Activated CD4-positive, alpha-beta T cell treated with anti-CD3 and anti-CD28 coated beads for 36 hours (primary cell): Measurements from ENCODE around the gene VAPB. TPM values are rescaled to one million over a fixed set of nuclear protein-coding genes. Genes with fewer than 3 reads are reported as not detected.

Experiments
- ATAC-seq: fragments of 200-7000 bp; cut with Tn5 transposase; one replicate; pipeline ENCODE4 v1.10.0; 2021; ENCODE audit warnings: mild to moderate bottlenecking, moderate library complexity
- CTCF ChIA-PET: fragments of 350-600 bp; sonication (Branson Sonifier 250); formaldehyde crosslinking; loops from one replicate; lab custom pipeline; 2021; ENCODE audit warnings: antibody characterized with exemption; lab: Charles Lee
- POLR2A ChIA-PET: fragments of 350-600 bp; sonication (Branson Sonifier 250); formaldehyde crosslinking; loops from one replicate; lab custom pipeline; 2021; ENCODE audit warnings: antibody characterized with exemption, inconsistent platforms; lab: Charles Lee
- DNase-seq: peaks from one replicate; pipeline ENCODE4 v3.0.0-alpha.2; 2020
- H3K27ac Mint-ChIP-seq: one replicate; pipeline ENCODE4 v1.8.0; 2021; ENCODE audit warnings: mixed read lengths
- H3K27me3 Mint-ChIP-seq: one replicate; pipeline ENCODE4 v1.8.0; 2021; ENCODE audit warnings: mixed read lengths
- H3K36me3 Mint-ChIP-seq: one replicate; pipeline ENCODE4 v1.8.0; 2021; ENCODE audit warnings: low read depth, mixed read lengths
- H3K4me1 Mint-ChIP-seq: one replicate; pipeline ENCODE4 v1.8.0; 2021; ENCODE audit warnings: mixed read lengths
- H3K4me3 Mint-ChIP-seq: one replicate; pipeline ENCODE4 v1.8.0; 2021; ENCODE audit warnings: mild to moderate bottlenecking, moderate library complexity, mixed read lengths
- H3K9me3 Mint-ChIP-seq: one replicate; pipeline ENCODE4 v1.8.0; 2021; ENCODE audit warnings: low read depth, mixed read lengths
- intact Hi-C, 2 experiments: fragments of 100-400 bp; cut with DNase I in 1 of 2; cut with micrococcal nuclease in 1 of 2; formaldehyde crosslinking; loops; one replicate each; pipeline versions ENCODE4 v1.14.2 to v1.15.1; 2022 to 2024; cut with DNase I, micrococcal nuclease
- total RNA-seq, 2 experiments: library from RNA; stranded (reverse); gene quantifications; one replicate each; pipeline ENCODE4 v1.2.3, GENCODE V29; 2021

The VAPB gene
- total RNA-seq, 2 experiments from 2014 or later, result 43.9 to 54.5 TPM

DNA sequence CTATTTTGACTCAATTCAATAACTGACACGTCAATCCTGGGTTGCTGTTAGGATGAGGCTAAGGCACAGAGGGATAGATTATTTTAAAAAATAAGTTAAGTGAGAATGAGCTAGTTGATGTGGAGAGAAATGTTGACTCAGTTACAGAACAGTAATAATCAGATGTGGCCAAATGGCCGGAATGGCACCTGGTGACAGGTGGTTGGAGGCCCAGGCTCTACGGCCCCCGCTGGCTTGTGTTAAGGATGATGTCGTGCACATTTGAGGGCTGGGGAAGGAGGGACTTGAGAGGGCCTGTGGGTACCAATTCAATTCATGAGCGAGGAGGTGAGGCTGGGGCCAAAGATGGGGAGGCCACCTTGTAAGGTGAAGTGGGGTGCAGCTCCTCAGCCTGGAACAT, 94.4 kb downstream of the VAPB start:
- DNase-seq (no peak), ATAC-seq (no peak)
- Mint-ChIP-seq H3K4me3 (no peak overlapping the region), H3K36me3 (peaks cover 7% of the 10 kb centered on the region), H3K27me3 (peaks cover 15% of the 10 kb centered on the region), H3K27ac (no peak overlapping the region), H3K4me1 (no peaks in the 10 kb centered on the region), H3K9me3 (peaks cover 12% of the 10 kb centered on the region)
- intact Hi-C loops, result loop anchor here (5.0 to 10.0 kb wide), 3 partner anchors 169 to 591 kb away; partner anchors contain the start of gene STX16 (in 1 of the 2)
- ChIA-PET POLR2A (no interaction called here), CTCF (interaction anchor here (0.7 to 0.9 kb wide), 2 partner anchors 387 to 396 kb away, joined by 3 read pairs; no protein-coding TSS in a partner anchor)

DNA sequence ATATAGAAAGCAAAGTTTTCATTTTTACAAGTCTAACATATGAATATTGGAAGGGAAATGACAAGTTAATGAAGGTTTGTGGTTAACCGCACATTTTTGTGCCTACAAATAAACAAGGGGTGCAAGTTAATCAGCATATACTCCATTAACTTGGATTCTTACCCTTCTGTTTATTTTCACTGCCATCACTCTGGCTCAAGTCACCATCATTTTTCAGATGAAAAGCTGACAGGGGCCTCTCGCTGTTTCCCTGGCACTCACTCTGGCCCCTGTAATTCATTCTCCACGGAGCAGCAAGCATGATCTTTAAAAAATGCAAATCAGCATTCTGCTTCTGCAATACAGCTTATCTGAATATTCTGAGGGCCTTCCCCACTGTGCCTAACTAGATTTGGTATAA, 96.4 kb downstream of the VAPB start:
- peaks cover 17% of the 10 kb centered on the region for H3K27me3 Mint-ChIP-seq
- no peak overlapping the region for H3K4me3 Mint-ChIP-seq
- H3K9me3 Mint-ChIP-seq, result peaks cover 14% of the 10 kb centered on the region
- ChIA-PET CTCF (interaction anchor here (0.5 kb wide), 1 partner anchor 430 kb away, joined by 3 read pairs; no protein-coding TSS in a partner anchor), POLR2A (no interaction called here)
- DNase-seq, result no peak
- H3K36me3 Mint-ChIP-seq, result peaks cover 10% of the 10 kb centered on the region
- no peaks in the 10 kb centered on the region for H3K4me1 Mint-ChIP-seq
- H3K27ac Mint-ChIP-seq, result no peak overlapping the region
- intact Hi-C loops, result loop anchor here (10.0 kb wide), 2 partner anchors 329 to 589 kb away; no protein-coding TSS in a partner anchor
- no peak for ATAC-seq

GRCh38 chr20:58486207-58486606, 97.2 kb downstream of the VAPB start:
- Mint-ChIP-seq H3K36me3 (peaks cover 10% of the 10 kb centered on the region), H3K4me3 (no peak overlapping the region), H3K27ac (no peak overlapping the region), H3K27me3 (peaks cover 17% of the 10 kb centered on the region), H3K4me1 (no peaks in the 10 kb centered on the region), H3K9me3 (peaks cover 14% of the 10 kb centered on the region)
- ChIA-PET POLR2A (no interaction called here), CTCF (no interaction called here)
- intact Hi-C loops, result loop anchor here (10.0 kb wide), 2 partner anchors 329 to 589 kb away; no protein-coding TSS in a partner anchor
- no peak for DNase-seq
- ATAC-seq, result no peak

- Mint-ChIP-seq H3K9me3 (peaks cover 4% of the 10 kb centered on the region), H3K27me3 (peaks cover 2% of the 10 kb centered on the region), H3K36me3 (peaks cover 4% of the 10 kb centered on the region), H3K4me3 (no peak overlapping the region), H3K4me1 (no peaks in the 10 kb centered on the region), H3K27ac (no peak overlapping the region)
- CTCF ChIA-PET, result interaction anchor here (1.0 kb wide), 1 partner anchor 11 kb away, joined by 5 read pairs; no protein-coding TSS in a partner anchor
- DNase-seq (no peak), ATAC-seq (no peak)
- POLR2A ChIA-PET, result no interaction called here
- intact Hi-C loops, result no loop called here
Measured at GRCh38 chr20:58492074-58492718, 103.2 kb downstream of the VAPB start.

DNA sequence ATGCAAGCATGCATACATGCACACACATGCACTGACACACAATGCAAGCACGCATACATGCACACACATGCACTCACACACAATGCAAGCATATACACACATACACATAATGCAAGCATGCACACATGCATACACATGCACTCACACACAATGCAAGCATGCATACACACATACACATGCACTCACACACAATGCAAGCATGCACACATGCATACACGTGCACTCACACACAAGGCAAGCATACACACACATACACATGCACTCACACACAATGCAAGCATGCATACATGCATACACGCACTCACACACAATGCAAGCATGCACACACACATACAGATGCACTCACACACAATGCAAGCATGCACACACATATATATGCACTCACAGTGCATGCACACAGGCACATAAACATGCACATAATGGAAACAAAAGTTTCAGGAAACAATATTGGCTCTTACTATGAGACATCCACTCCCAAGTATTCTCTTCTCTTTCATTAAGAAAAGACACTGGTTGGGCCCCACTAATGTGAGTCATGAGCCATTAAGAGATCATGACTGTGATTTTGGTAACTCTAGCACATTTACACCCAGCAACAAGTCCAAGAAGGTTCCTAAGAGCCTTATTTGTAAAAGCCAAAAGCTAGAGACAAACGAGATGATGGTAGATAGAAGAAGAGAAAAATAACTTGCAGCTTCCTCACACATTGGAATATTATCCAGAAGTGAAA, 103.9 kb downstream of the VAPB start:
- no peak overlapping the region for H3K4me3 Mint-ChIP-seq
- ChIA-PET CTCF (interaction anchor here (0.7 kb wide), 1 partner anchor 15 kb away, joined by 4 read pairs; no protein-coding TSS in a partner anchor), POLR2A (no interaction called here)
- ATAC-seq (no peak), DNase-seq (no peak)
- H3K9me3 Mint-ChIP-seq, result peaks cover 4% of the 10 kb centered on the region
- H3K27me3 Mint-ChIP-seq, result peaks cover 2% of the 10 kb centered on the region
- intact Hi-C loops, result no loop called here
- no peaks in the 10 kb centered on the region for H3K4me1 Mint-ChIP-seq
- H3K36me3 Mint-ChIP-seq, result peaks cover 4% of the 10 kb centered on the region
- H3K27ac Mint-ChIP-seq, result no peak overlapping the region

- ChIA-PET POLR2A (no interaction called here), CTCF (no interaction called here)
- Mint-ChIP-seq H3K36me3 (no peaks in the 10 kb centered on the region), H3K9me3 (no peaks in the 10 kb centered on the region), H3K4me3 (no peak overlapping the region), H3K27me3 (no peaks in the 10 kb centered on the region), H3K27ac (no peak overlapping the region), H3K4me1 (no peaks in the 10 kb centered on the region)
- ATAC-seq (no peak), DNase-seq (no peak)
- intact Hi-C loops, result no loop called here
Measured at GRCh38 chr20:58494923-58495622, 106.0 kb downstream of the VAPB start.

GRCh38 chr20:58495623-58496428, 106.8 kb downstream of the VAPB start:
- ATAC-seq (no peak), DNase-seq (no peak)
- intact Hi-C loops, result no loop called here
- H3K27me3 Mint-ChIP-seq, result no peaks in the 10 kb centered on the region
- ChIA-PET POLR2A (no interaction called here), CTCF (no interaction called here)
- no peaks in the 10 kb centered on the region for H3K9me3 Mint-ChIP-seq
- H3K4me3 Mint-ChIP-seq, result no peak overlapping the region
- no peaks in the 10 kb centered on the region for H3K4me1 Mint-ChIP-seq
- no peak overlapping the region for H3K27ac Mint-ChIP-seq
- no peaks in the 10 kb centered on the region for H3K36me3 Mint-ChIP-seq

DNA sequence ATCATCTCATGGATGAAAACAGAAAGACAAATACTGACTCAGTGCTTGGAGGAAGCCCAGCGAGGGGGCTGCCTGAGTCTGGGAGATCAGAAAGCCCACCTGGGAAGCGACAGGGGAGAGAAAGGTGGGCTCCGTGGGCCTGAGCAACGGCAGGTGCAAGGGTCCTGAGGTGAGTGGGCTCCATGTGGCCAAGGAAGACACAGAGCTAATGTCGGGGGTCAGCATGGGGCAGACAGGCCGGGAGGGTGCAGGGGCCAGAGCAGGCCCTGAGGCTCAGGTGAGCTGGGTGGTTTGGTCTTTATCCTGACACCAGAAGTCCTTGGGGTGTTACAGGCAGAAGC, 107.4 kb downstream of the VAPB start:
- no peaks in the 10 kb centered on the region for H3K36me3 Mint-ChIP-seq
- no peaks in the 10 kb centered on the region for H3K4me1 Mint-ChIP-seq
- ATAC-seq (no peak), DNase-seq (no peak)
- POLR2A ChIA-PET, result no interaction called here
- H3K27me3 Mint-ChIP-seq, result no peaks in the 10 kb centered on the region
- H3K9me3 Mint-ChIP-seq, result no peaks in the 10 kb centered on the region
- H3K4me3 Mint-ChIP-seq, result no peak overlapping the region
- intact Hi-C loops, result no loop called here
- CTCF ChIA-PET, result no interaction called here
- H3K27ac Mint-ChIP-seq, result no peak overlapping the region

DNA sequence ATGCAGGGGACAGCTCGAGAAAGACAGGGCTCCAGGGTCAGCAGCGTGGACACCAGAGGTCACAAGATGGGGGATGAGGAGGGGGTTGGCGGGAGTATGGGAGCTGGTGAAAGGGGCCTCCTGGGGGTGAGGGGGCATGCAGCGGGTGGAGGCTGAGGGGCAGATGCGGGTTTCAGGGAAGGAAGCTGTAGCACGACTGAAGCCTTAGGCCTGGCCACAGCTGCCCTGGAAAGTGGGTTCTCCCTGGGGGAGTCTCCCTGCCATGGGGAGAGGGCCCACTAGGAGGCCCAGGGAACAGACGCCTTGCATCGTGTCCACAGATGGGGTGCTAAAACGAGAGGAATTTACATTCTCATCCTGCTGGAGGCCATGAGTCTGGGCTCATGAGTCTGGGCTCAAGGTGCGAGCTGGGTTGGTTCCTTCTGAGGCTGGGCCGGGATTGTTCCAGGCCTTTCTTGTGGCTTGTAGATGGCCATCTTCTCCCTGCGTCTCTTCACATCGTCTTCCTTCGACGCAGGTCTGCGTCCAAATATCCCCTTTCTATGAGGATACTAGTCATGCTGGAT, 108.1 kb downstream of the VAPB start:
- Mint-ChIP-seq H3K9me3 (no peaks in the 10 kb centered on the region), H3K27ac (no peak overlapping the region), H3K36me3 (no peaks in the 10 kb centered on the region), H3K4me1 (no peaks in the 10 kb centered on the region), H3K4me3 (no peak overlapping the region), H3K27me3 (no peaks in the 10 kb centered on the region)
- ChIA-PET CTCF (interaction anchor here (0.6 to 0.7 kb wide), 2 partner anchors 87 to 353 kb away, joined by 3 read pairs; no protein-coding TSS in a partner anchor), POLR2A (no interaction called here)
- no peak for DNase-seq
- intact Hi-C loops, result no loop called here
- no peak for ATAC-seq

DNA sequence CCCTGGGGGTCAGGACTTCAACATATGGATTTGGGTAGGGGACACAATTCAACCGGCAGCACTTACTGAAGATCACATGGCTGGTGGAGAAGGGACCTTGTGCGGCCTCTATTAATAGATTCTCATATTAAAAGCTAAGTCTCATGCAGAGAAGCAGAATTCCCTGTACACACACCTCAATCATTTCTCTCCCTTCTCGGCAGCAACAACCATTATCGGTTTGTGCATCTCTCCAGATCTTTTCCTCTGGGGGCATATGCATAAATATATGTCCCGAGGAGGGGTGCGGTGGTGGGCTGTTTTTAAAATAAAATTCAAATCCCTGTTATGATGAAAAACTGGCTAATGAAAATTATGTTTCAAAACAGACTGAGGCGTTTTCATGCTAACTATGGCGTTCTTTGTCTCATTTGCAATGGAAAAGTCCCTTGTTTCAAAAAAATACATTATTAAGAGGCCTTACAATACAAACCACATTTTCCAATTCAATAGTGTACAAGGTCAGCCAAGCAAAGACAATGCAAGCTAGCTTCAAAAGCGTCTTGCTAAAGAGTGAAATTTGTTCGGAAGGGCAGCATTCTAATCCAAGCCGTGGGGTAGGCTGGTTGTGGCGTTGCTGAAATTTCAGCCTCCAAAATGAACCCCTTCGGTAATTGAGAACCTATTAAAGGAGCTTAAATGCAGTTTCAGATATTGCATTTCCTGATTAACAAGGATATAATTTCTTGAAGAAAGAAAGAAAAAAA, 108.9 kb downstream of the VAPB start:
- no peaks in the 10 kb centered on the region for H3K36me3 Mint-ChIP-seq
- H3K9me3 Mint-ChIP-seq, result peaks cover under 1% of the 10 kb centered on the region
- intact Hi-C loops, result no loop called here
- H3K4me1 Mint-ChIP-seq, result no peaks in the 10 kb centered on the region
- DNase-seq, result no peak
- POLR2A ChIA-PET, result interaction anchor here (0.6 kb wide), 1 partner anchor 319 kb away, joined by 3 read pairs; no protein-coding TSS in a partner anchor
- no peaks in the 10 kb centered on the region for H3K27me3 Mint-ChIP-seq
- H3K27ac Mint-ChIP-seq, result no peak overlapping the region
- ATAC-seq, result no peak
- CTCF ChIA-PET, result interaction anchor here (0.6 to 1.4 kb wide), 3 partner anchors 16 to 836 kb away, joined by 3 read pairs; no protein-coding TSS in a partner anchor
- no peak overlapping the region for H3K4me3 Mint-ChIP-seq
